Measurements from ENCODE around the gene REEP6. TPM values are rescaled to one million over a fixed set of nuclear protein-coding genes. Genes with fewer than 3 reads are reported as not detected.

Gene REEP6
- total RNA-seq, 3 donors from 2014 or later, result 2.0 to 5.1 (median 4.5) TPM

- ATAC-seq (no peak), DNase-seq (no peak)
- intact Hi-C loops (cut with DNase I, micrococcal nuclease), result no loop called here
- no peak for TF ChIP-seq CTCF (IDR thresholded peaks at IDR 0.05)
- H3K36me3 ChIP-seq (ENCODE audit: low read depth), result no peaks in the 10 kb centered on the region
- H3K4me1 ChIP-seq (ENCODE audit: low read depth), result peaks cover 9% of the 10 kb centered on the region
- H3K9me3 ChIP-seq, result no peaks in the 10 kb centered on the region
- no peak overlapping the region for H3K4me3 ChIP-seq
These were observed 15.3 kb downstream of the REEP6 start for GRCh38 chr19:1505991-1506881.

DNA sequence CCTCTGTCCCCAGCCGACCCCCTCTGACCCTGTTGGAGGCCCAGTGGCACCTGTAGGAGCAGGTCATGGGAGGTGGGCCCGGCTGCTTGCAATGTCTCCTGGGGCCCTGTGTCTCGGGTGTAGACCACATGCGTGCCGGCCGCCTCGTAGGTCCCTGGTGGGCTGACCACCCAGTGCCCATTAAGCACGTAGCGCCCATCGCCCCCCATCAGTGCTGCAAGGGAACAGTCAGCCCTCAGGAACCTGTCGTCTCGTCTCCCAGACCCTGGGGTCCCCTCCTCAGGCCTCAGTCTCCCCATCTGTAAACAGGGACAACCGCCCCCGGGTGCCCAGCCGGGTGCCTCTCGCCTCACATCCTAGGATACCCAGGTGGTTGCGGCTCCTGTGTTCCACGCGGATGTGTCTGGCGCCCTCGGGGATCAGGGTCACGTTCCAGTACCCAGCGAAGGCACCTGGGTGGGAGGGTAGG is 16.2 kb downstream of the REEP6 start:
- intact Hi-C loops (cut with DNase I, micrococcal nuclease), result no loop called here
- peaks cover 9% of the 10 kb centered on the region for H3K4me1 ChIP-seq (ENCODE audit: low read depth)
- H3K9me3 ChIP-seq, result no peaks in the 10 kb centered on the region
- no peak for ATAC-seq
- no peak for TF ChIP-seq CTCF (IDR thresholded peaks at IDR 0.05)
- H3K4me3 ChIP-seq, result no peak overlapping the region
- DNase-seq, result peak in 1 of 3 donors; percentile 46
- H3K36me3 ChIP-seq (ENCODE audit: low read depth), result no peaks in the 10 kb centered on the region

GRCh38 chr19:1507763-1508506 is 17.0 kb downstream of the REEP6 start:
- peak overlapping the region; percentile 1 for H3K4me3 ChIP-seq
- DNase-seq, result peak; percentile 91 to 94 (median 91)
- intact Hi-C loops (cut with DNase I, micrococcal nuclease), result no loop called here
- TF ChIP-seq CTCF (IDR thresholded peaks at IDR 0.05), result no peak
- ATAC-seq, result peak; percentile 92
- no peaks in the 10 kb centered on the region for H3K9me3 ChIP-seq
- H3K4me1 ChIP-seq (ENCODE audit: low read depth), result peaks cover 9% of the 10 kb centered on the region
- H3K36me3 ChIP-seq (ENCODE audit: low read depth), result no peaks in the 10 kb centered on the region

- Histone ChIP-seq H3K36me3 (ENCODE audit: low read depth) (no peaks in the 10 kb centered on the region), H3K4me3 (no peak overlapping the region), H3K9me3 (no peaks in the 10 kb centered on the region), H3K4me1 (ENCODE audit: low read depth) (peaks cover 4% of the 10 kb centered on the region)
- intact Hi-C loops (cut with DNase I, micrococcal nuclease), result no loop called here
- no peak for ATAC-seq
- DNase-seq, result no peak
- TF ChIP-seq CTCF (IDR thresholded peaks at IDR 0.05), result no peak
These were observed 17.5 kb downstream of the REEP6 start for GRCh38 chr19:1508507-1508856.

- no peak overlapping the region for H3K4me3 ChIP-seq
- H3K9me3 ChIP-seq, result no peaks in the 10 kb centered on the region
- intact Hi-C loops (cut with DNase I, micrococcal nuclease), result no loop called here
- no peak for TF ChIP-seq CTCF (IDR thresholded peaks at IDR 0.05)
- no peak for ATAC-seq
- peaks cover 4% of the 10 kb centered on the region for H3K4me1 ChIP-seq (ENCODE audit: low read depth)
- H3K36me3 ChIP-seq (ENCODE audit: low read depth), result no peaks in the 10 kb centered on the region
- DNase-seq, result no peak
These were observed 18.8 kb downstream of the REEP6 start for GRCh38 chr19:1509602-1510441.

Data from mucosa of descending colon (tissue), 3 donors.